COLO668 (cell line): ENCODE data around the gene PAH.
A peak's percentile ranks its signal among the peaks of the same experiment; 100 is the strongest.
"Not testable (repeated sequence)": the region's sequence is repeated elsewhere in the genome, so short reads cannot be mapped to it uniquely, and the experiment has no call there.

Source experiments
- DNase-seq: peaks from one replicate; lab custom pipeline; 2025; ENCODE audit not compliant: unreplicated experiment; lab: John Stamatoyannopoulos, UW

PAH gene

GRCh38 chr12:102833687-102834441 is 83.2 kb downstream of the PAH start:
- DNase-seq, result no peak

GRCh38 chr12:102832826-102833225 is 84.2 kb downstream of the PAH start:
- not testable (repeated sequence) for DNase-seq

- DNase-seq, result no peak
These were observed 92.7 kb downstream of the PAH start for GRCh38 chr12:102824218-102824835.

GRCh38 chr12:102821149-102821548 is 95.9 kb downstream of the PAH start:
- no peak for DNase-seq

GRCh38 chr12:102816816-102817434 is 100.1 kb downstream of the PAH start:
- no peak for DNase-seq

GRCh38 chr12:102814691-102815367 is 102.2 kb downstream of the PAH start:
- DNase-seq, result no peak

- DNase-seq, result no peak
These were observed 104.7 kb downstream of the PAH start for GRCh38 chr12:102812344-102812743.

- peak; percentile 48 for DNase-seq
These were observed 105.8 kb downstream of the PAH start for GRCh38 chr12:102811110-102811737.

GRCh38 chr12:102808412-102808811 is 108.6 kb downstream of the PAH start:
- DNase-seq, result no peak

- no peak for DNase-seq
These were observed 110.5 kb downstream of the PAH start for GRCh38 chr12:102806592-102806991.

GRCh38 chr12:102806110-102806509 is 110.9 kb downstream of the PAH start:
- no peak for DNase-seq

- DNase-seq, result no peak
These were observed 116.5 kb downstream of the PAH start for GRCh38 chr12:102800565-102800964.

- DNase-seq, result no peak
These were observed 117.8 kb downstream of the PAH start for GRCh38 chr12:102799229-102799628.

- no peak for DNase-seq
These were observed 119.5 kb downstream of the PAH start for GRCh38 chr12:102797528-102797927.

- no peak for DNase-seq
These were observed 123.1 kb downstream of the PAH start for GRCh38 chr12:102793921-102794320.
